GM23338 (cell line): ENCODE measurements around the gene ICAM5.

Source experiments
- EZH2 ChIP-seq: fragments of 200-600 bp; sonication (generic); IDR thresholded peaks from one replicate; pipeline ENCODE4 v1.8.0; 2017; ENCODE audit warnings: antibody characterized with exemption, mild to moderate bottlenecking, low read depth; ENCODE audit not compliant: unreplicated experiment
- EZH2phosphoT487 ChIP-seq: fragments of 200-600 bp; sonication (generic); IDR thresholded peaks from one replicate; pipeline ENCODE4 v1.8.1; 2018; ENCODE audit warnings: antibody characterized with exemption; ENCODE audit not compliant: unreplicated experiment
- TF ChIP-seq, protein P1 (sequence below), 2 experiments: fragments of 200-600 bp in 1 of 2; sonication (generic) in 1 of 2; conservative IDR thresholded peaks; 2 replicates each; pipeline versions ENCODE4 v1.5.1 to v1.6.1; 2016 to 2017; ENCODE audit warnings: antibody characterized with exemption in 2 of 2, low read depth in 2 of 2, mild to moderate bottlenecking in 2 of 2, moderate library complexity in 1 of 2
- TF ChIP-seq, protein P2 (sequence below): IDR thresholded peaks from 2 replicates; pipeline ENCODE4 v1.6.1; 2016; ENCODE audit warnings: antibody characterized with exemption

DNA sequence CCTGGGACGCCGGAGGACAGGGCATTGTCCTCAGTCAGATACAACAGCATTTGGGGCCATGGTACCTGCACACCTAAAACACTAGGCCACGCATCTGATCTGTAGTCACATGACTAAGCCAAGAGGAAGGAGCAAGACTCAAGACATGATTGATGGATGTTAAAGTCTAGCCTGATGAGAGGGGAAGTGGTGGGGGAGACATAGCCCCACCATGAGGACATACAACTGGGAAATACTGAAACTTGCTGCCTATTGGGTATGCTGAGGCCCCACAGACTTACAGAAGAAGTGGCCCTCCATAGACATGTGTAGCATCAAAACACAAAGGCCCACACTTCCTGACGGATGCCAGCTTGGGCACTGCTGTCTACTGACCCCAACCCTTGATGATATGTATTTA is 4.4 kb upstream of the ICAM5 start:
- TF ChIP-seq, protein P1, sequence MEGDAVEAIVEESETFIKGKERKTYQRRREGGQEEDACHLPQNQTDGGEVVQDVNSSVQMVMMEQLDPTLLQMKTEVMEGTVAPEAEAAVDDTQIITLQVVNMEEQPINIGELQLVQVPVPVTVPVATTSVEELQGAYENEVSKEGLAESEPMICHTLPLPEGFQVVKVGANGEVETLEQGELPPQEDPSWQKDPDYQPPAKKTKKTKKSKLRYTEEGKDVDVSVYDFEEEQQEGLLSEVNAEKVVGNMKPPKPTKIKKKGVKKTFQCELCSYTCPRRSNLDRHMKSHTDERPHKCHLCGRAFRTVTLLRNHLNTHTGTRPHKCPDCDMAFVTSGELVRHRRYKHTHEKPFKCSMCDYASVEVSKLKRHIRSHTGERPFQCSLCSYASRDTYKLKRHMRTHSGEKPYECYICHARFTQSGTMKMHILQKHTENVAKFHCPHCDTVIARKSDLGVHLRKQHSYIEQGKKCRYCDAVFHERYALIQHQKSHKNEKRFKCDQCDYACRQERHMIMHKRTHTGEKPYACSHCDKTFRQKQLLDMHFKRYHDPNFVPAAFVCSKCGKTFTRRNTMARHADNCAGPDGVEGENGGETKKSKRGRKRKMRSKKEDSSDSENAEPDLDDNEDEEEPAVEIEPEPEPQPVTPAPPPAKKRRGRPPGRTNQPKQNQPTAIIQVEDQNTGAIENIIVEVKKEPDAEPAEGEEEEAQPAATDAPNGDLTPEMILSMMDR (conservative IDR thresholded peaks at IDR 0.05; ENCODE audit: low read depth in 2 of 2) = no peak
- TF ChIP-seq, protein P2, sequence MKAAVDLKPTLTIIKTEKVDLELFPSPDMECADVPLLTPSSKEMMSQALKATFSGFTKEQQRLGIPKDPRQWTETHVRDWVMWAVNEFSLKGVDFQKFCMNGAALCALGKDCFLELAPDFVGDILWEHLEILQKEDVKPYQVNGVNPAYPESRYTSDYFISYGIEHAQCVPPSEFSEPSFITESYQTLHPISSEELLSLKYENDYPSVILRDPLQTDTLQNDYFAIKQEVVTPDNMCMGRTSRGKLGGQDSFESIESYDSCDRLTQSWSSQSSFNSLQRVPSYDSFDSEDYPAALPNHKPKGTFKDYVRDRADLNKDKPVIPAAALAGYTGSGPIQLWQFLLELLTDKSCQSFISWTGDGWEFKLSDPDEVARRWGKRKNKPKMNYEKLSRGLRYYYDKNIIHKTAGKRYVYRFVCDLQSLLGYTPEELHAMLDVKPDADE = no peak
- TF ChIP-seq EZH2phosphoT487 (no peak), EZH2 (no peak)
